HG03342 (cell line): Measurements from ENCODE around the gene ALKBH3.

Source experiments
- ATAC-seq: cut with Tn5 transposase; IDR thresholded peaks from one replicate; pipeline ENCODE4 v1.9.1; 2021; ENCODE audit warnings: mild to moderate bottlenecking, moderate library complexity; ENCODE audit not compliant: unreplicated experiment

Gene ALKBH3

GRCh38 chr11:43880640-43881159, at the start of gene ALKBH3:
Gene ALKBH3, plus strand, starts transcription at chr11:43880831. Its CDS starts 1,822 bp downstream, at chr11:43882653.
- ATAC-seq = peak; percentile 99

GRCh38 chr11:43830928-43831440, 49.6 kb upstream of the ALKBH3 start:
- ATAC-seq = no peak

GRCh38 chr11:43832536-43832935, 48.1 kb upstream of the ALKBH3 start:
- no peak for ATAC-seq

- no peak for ATAC-seq
These were observed 47.0 kb upstream of the ALKBH3 start for GRCh38 chr11:43833657-43834073.

GRCh38 chr11:43834286-43834685, 46.3 kb upstream of the ALKBH3 start:
- ATAC-seq = no peak

GRCh38 chr11:43835104-43835503, 45.5 kb upstream of the ALKBH3 start:
- no peak for ATAC-seq

- ATAC-seq = no peak
These were observed 42.8 kb upstream of the ALKBH3 start for GRCh38 chr11:43837879-43838278.

GRCh38 chr11:43842021-43842420, 38.6 kb upstream of the ALKBH3 start:
- no peak for ATAC-seq

GRCh38 chr11:43845816-43846215, 34.8 kb upstream of the ALKBH3 start:
- ATAC-seq = no peak

GRCh38 chr11:43852057-43852636, 28.5 kb upstream of the ALKBH3 start:
- ATAC-seq = peak; percentile 82

- ATAC-seq = no peak
These were observed 26.9 kb upstream of the ALKBH3 start for GRCh38 chr11:43853781-43854180.

- no peak for ATAC-seq
These were observed 23.6 kb upstream of the ALKBH3 start for GRCh38 chr11:43856993-43857392.

- ATAC-seq = no peak
These were observed 19.5 kb upstream of the ALKBH3 start for GRCh38 chr11:43861141-43861540.

- no peak for ATAC-seq
These were observed 14.1 kb upstream of the ALKBH3 start for GRCh38 chr11:43866520-43866919.

- ATAC-seq = no peak
These were observed 13.7 kb upstream of the ALKBH3 start for GRCh38 chr11:43866969-43867368.

- peak; percentile 100 for ATAC-seq
These were observed 11.6 kb upstream of the ALKBH3 start for GRCh38 chr11:43868852-43869567.

GRCh38 chr11:43871051-43871450, 9.6 kb upstream of the ALKBH3 start:
- ATAC-seq = no peak

- ATAC-seq = no peak
These were observed 7.6 kb upstream of the ALKBH3 start for GRCh38 chr11:43872995-43873394.

GRCh38 chr11:43874078-43874477, 6.6 kb upstream of the ALKBH3 start:
- ATAC-seq = no peak

GRCh38 chr11:43874738-43875137, 5.9 kb upstream of the ALKBH3 start:
- ATAC-seq = peak; percentile 60

GRCh38 chr11:43879789-43880639, 617 bp upstream of the ALKBH3 start:
- ATAC-seq = peak; percentile 10
